ENCODE data around the gene EIF3CL. TPM values are rescaled to one million over a fixed set of nuclear protein-coding genes. Genes with fewer than 3 reads are reported as not detected.
"Not testable (repeated sequence)": the region's sequence is repeated elsewhere in the genome, so short reads cannot be mapped to it uniquely, and the experiment has no call there.

Gene EIF3CL
- total RNA-seq, 1 experiment from 2014 or later = 118 TPM

DNA sequence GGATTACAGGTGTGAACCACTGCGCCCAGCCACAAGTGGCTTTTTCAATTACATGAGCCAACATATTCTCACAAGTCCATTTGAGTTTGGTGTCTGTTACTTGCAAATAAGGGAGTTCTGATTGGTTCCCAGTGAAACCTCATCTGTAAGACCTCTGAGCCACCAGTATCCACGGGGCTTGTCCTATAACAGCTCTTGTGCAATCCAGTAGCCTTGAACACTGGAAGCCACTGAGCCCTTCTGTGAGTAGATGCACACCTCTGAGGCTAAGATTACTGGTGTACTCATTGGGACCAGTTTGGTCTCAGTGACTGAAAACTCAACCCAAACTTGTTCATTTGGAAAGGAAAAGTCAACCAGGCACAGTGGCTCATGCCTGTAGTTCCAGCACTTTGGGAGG is 72.7 kb downstream of the EIF3CL start:
- H3K4me3 ChIP-seq (ENCODE audit: low read length); H3K4me2 ChIP-seq (ENCODE audit: low read depth, low read length, poor library complexity, severe bottlenecking); H3K36me3 ChIP-seq (ENCODE audit: insufficient read depth, low read length); H3K27me3 ChIP-seq (ENCODE audit: low read length); H3K4me1 ChIP-seq (ENCODE audit: low read length); H4K20me1 ChIP-seq (ENCODE audit: insufficient read depth, low read depth, low read length); H3K9ac ChIP-seq (ENCODE audit: low read length); H3K27ac ChIP-seq (ENCODE audit: low read length); H3K9me3 ChIP-seq (ENCODE audit: low read length); H3K9me2 ChIP-seq (replicated peaks; ENCODE audit: insufficient read depth, low read length); H3K79me2 ChIP-seq (ENCODE audit: low read length); H2AFZ ChIP-seq (ENCODE audit: low read length): not testable (repeated sequence)
- DNase-seq = peak; percentile 52

DNA sequence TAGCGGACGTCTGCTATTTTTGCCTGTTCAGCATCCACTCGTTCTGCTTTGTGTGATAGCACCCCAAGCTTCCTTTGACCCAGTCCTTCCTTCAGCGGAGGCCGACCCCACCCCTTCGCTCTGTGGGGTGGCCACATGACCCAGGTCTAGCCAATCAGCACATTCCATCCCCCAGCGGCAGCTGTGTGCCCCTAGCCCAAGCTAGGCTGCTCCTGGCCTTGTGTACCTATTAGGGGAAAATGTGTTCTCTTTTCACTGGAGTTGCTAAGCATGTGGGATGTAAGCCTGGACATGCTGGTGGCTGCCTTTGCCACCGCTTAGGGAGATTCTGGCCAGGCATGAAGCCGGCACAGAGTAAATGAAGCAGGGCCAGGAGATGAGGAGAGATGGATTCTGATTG is 73.4 kb downstream of the EIF3CL start:
- H3K36me3 ChIP-seq (ENCODE audit: insufficient read depth, low read length) = not testable (repeated sequence)
- H3K9ac ChIP-seq (ENCODE audit: low read length) = peak overlapping the region; percentile 37; the same call in 1 of the 2 replicates

More for the DNA sequence above, 73.4 kb downstream of the EIF3CL start:
- not testable (repeated sequence) for H3K27me3 ChIP-seq (ENCODE audit: low read length); H3K9me3 ChIP-seq (ENCODE audit: low read length); H2AFZ ChIP-seq (ENCODE audit: low read length); H4K20me1 ChIP-seq (ENCODE audit: insufficient read depth, low read depth, low read length); H3K4me3 ChIP-seq (ENCODE audit: low read length); H3K27ac ChIP-seq (ENCODE audit: low read length); H3K79me2 ChIP-seq (ENCODE audit: low read length); H3K9me2 ChIP-seq (replicated peaks; ENCODE audit: insufficient read depth, low read length)
- Histone ChIP-seq H3K4me2 (ENCODE audit: low read depth, low read length, poor library complexity, severe bottlenecking) (peak overlapping the region; percentile 42), H3K4me1 (ENCODE audit: low read length) (peaks cover 12% of the 10 kb centered on the region)
- DNase-seq = peak; percentile 74

Small RNA genes within 50 kb of the gene (small RNA-seq; reads per million reads assigned to genes)
- not detected for gene AC138904.2
- not detected for gene MIR6862-1

Other genes starting within 250 kb of the EIF3CL start
- 136 and 158 TPM in 2 replicates for gene XPO6, start 191.9 kb downstream of the EIF3CL start, total RNA-seq (2014; rRNA removed; shearing (Covaris generic); ENCODE audit: low replicate concordance)
- 0.07 TPM in 2 replicates for gene SBK1, start 111.3 kb downstream of the EIF3CL start, total RNA-seq (2014; rRNA removed; shearing (Covaris generic); ENCODE audit: low replicate concordance)
- gene NPIPB6, start 40.3 kb downstream of the EIF3CL start, total RNA-seq (2014; rRNA removed; shearing (Covaris generic); ENCODE audit: low replicate concordance) = 0.47 and 8.3 TPM in 2 replicates
- not detected in 2 replicates for gene NPIPB7, start 68.5 kb upstream of the EIF3CL start, total RNA-seq (2014; rRNA removed; shearing (Covaris generic); ENCODE audit: low replicate concordance)
- 14.3 and 30.7 TPM in 2 replicates for gene CLN3, start 88.2 kb upstream of the EIF3CL start, total RNA-seq (2014; rRNA removed; shearing (Covaris generic); ENCODE audit: low replicate concordance)
- 0.18 and 0.41 TPM in 2 replicates for gene APOBR, start 90.8 kb upstream of the EIF3CL start, total RNA-seq (2014; rRNA removed; shearing (Covaris generic); ENCODE audit: low replicate concordance)
- gene IL27, start 103.0 kb upstream of the EIF3CL start, total RNA-seq (2014; rRNA removed; shearing (Covaris generic); ENCODE audit: low replicate concordance) = not detected in 2 replicates
- gene NUPR1, start 135.1 kb upstream of the EIF3CL start, total RNA-seq (2014; rRNA removed; shearing (Covaris generic); ENCODE audit: low replicate concordance) = not detected in 2 replicates
- 44.7 and 70.5 TPM in 2 replicates for gene SGF29, start 150.1 kb upstream of the EIF3CL start, total RNA-seq (2014; rRNA removed; shearing (Covaris generic); ENCODE audit: low replicate concordance)
- gene SULT1A2, start 193.2 kb upstream of the EIF3CL start, total RNA-seq (2014; rRNA removed; shearing (Covaris generic); ENCODE audit: low replicate concordance) = 16.1 and 36.1 TPM in 2 replicates
- 122 and 179 TPM in 2 replicates for gene SULT1A1, start 206.2 kb upstream of the EIF3CL start, total RNA-seq (2014; rRNA removed; shearing (Covaris generic); ENCODE audit: low replicate concordance)
- 1.9 and 4.5 TPM in 2 replicates for gene NPIPB8, start 234.2 kb upstream of the EIF3CL start, total RNA-seq (2014; rRNA removed; shearing (Covaris generic); ENCODE audit: low replicate concordance)

All from Karpas-422 (cell line).